G401.6 (cell line): ENCODE results near the gene ADCYAP1R1.

ENCODE experiments used
- FAIRE-seq: peaks from 2 replicates; lab custom pipeline; 2012; peaks lifted over from hg19 to GRCh38; lab: Jason Lieb, UNC

Gene ADCYAP1R1

DNA sequence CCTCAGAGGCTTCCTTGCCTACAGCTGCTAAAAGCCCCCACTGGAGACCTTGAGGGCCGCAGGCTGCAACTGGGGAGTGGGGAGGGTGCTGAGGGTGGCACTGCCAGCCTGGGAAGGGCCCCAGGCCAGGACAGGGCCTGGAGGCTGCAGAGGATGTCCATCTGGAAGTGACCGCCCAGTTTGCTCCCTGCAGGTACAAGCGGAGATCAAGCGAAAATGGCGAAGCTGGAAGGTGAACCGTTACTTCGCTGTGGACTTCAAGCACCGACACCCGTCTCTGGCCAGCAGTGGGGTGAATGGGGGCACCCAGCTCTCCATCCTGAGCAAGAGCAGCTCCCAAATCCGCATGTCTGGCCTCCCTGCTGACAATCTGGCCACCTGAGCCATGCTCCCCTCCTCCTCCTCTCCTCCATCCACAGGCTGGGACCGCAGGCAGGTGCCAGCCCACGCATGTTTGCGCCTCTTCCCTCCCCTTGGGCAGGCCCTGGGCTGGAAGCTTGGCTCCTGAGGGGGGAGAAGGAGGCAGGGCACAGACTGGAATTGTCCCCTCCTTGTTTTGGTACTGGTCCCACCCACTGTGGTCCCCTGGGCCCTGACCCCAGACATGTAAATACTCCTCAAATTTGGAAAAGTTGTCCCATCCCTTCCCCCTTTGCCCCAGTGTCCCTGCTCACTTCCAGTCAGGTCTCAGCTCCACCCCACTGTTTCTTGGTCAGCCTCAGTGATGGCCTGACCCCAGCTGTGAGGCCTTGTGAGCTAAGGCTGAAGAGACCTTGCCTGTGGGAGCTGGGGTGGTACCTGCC, 54.4 kb downstream of the ADCYAP1R1 start:
- FAIRE-seq = no peak

- no peak for FAIRE-seq
Observed at GRCh38 chr7:31107106-31108090, 55.3 kb downstream of the ADCYAP1R1 start.

DNA sequence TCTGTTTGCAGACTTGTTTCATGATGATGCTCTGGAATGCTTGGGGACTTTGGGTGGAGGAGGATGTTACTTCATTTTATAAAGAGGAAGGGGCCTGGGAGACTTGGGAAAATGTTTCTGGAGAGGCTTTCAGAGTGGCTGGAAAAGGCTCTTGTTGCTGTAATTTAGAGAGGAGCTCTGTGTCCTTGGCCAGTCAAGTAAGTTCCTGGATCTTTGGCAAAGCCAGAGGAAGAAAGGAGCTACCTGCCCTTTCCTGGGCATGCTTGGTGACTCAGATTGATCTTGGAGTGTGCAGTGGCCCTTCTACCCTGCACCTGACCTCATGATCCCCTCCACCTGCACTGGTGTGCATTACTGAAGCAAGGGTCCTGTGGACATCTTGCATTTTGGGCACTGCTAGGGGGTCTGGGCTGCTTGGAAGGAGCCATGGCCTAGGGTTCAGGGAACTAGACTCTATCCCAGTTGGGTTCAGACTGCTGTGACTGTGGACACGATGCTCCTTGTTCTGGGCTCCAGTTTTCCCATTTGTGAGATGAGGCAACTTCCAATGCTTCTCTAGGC, 56.1 kb downstream of the ADCYAP1R1 start:
- no peak for FAIRE-seq

DNA sequence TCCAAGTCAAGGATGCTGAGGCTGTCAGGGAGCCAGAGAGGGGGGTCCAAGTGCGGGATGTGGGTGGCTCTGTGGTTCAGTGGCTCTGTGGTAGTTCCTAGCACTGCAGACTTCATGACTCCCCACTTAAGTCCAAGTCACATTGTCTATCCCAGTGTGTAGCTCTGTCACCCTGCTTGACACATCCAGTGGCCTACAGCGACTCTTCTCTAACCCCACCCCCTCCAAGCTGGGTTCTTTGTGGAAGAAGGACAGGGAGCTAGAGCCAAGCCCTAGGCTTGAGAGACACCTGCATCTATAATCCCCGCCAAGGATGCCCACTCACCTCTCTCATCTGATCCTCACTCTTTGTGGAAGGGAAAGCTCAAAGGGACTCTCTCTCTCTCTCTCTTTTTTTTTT, 57.6 kb downstream of the ADCYAP1R1 start:
- no peak for FAIRE-seq

- FAIRE-seq = no peak
Observed at GRCh38 chr7:31110331-31111108, 58.4 kb downstream of the ADCYAP1R1 start.

DNA sequence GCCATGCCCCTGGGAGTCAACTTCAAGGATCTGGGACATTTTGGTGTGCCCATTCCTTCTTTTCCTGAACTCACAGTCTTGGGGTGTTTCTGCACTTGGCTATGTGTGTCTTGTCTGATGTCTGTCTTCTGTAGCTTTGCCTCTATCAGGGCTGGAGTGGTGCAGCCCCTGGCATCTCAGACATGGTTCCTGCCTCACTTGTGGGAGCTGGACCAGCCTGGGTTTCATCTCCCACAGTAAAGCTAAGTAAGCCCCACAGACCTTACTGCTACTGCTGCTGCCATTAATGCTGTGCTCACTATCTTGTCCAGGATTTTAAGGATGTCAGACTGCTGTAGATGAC, 59.0 kb downstream of the ADCYAP1R1 start:
- FAIRE-seq = no peak

GRCh38 chr7:31113660-31114059, 61.6 kb downstream of the ADCYAP1R1 start:
- FAIRE-seq = no peak

GRCh38 chr7:31114593-31115343, 62.7 kb downstream of the ADCYAP1R1 start:
- no peak for FAIRE-seq

- no peak for FAIRE-seq
Observed at GRCh38 chr7:31116615-31117014, 64.5 kb downstream of the ADCYAP1R1 start.

- no peak for FAIRE-seq
Observed at GRCh38 chr7:31119249-31119648, 67.1 kb downstream of the ADCYAP1R1 start.

DNA sequence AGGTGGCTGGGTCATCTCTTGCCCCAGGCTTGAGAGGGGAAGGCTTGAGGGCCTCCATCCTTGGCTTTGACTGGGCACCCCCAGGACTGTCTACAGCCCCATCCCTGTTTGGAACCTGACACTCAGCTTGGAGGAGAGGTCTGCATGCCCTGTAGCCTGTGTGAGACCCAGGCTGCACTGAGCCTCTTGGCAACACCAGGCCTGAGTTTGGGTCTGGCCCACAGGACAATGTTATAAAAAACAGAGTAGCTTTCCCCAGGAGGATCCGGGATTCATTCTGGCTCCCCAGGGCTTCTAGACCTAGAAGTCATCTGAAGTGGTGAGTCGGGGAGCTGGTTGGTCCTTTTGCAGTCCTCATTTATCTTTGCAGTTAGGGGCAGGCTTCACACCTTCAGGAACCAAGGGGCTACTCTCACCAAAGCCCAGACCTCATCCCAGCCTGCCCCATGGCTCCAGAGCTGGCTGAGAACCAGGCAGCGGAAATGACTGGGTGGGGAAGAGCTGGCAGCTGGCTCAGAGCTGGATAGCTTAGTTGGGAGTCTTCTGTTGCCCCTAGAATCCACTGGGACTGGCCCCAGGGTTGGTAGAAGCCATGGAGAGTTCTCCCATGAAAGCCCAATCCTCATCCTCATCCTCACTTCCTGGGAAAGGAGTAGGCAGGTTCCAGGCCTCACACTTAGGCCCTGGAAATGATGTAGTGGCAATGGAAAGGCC, 68.8 kb downstream of the ADCYAP1R1 start:
- no peak for FAIRE-seq

- FAIRE-seq = no peak
Observed at GRCh38 chr7:31121601-31122000, 69.5 kb downstream of the ADCYAP1R1 start.

DNA sequence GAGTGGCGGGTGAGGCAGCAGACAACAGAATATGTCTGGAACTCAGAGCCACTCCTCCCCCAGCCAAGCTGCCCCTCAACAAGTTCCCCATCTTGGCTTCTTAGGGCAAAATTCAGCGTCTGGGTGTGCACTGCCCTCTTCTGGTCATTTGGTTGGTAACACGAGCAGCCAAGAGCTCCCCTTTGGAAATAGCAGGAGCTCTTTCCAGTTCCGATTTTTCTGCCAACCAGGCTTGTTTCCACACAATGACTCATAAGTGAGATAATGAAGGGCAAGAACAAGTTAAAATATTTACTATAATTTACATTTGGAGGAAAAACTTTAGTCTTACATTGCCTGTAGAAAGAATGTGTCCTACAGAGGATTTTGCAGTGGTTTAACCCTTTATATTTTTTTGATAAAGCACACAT, 70.5 kb downstream of the ADCYAP1R1 start:
- FAIRE-seq = peak; percentile 87

DNA sequence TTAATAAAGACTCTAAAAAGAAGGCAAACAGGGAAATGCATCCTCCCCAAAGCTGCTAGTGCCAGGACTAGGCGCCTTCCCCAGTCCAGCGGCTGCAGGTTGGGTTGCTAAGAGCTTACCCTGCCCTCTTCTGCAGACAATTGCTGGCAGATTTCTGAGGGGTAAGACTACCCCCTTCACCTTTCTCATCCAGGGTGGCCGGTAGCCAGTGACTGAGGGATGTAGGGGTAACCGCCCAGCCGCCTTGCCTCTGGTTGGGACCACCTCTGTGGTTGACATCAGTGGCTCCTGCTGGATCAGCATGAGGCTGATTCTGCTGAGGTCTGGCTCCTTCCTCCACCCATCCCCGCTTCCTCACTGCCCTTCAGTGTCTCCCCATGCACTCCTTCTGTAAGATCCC, 71.2 kb downstream of the ADCYAP1R1 start:
- no peak for FAIRE-seq

GRCh38 chr7:31123726-31124125, 71.6 kb downstream of the ADCYAP1R1 start:
- FAIRE-seq = no peak

GRCh38 chr7:31125171-31125570, 73.1 kb downstream of the ADCYAP1R1 start:
- no peak for FAIRE-seq

DNA sequence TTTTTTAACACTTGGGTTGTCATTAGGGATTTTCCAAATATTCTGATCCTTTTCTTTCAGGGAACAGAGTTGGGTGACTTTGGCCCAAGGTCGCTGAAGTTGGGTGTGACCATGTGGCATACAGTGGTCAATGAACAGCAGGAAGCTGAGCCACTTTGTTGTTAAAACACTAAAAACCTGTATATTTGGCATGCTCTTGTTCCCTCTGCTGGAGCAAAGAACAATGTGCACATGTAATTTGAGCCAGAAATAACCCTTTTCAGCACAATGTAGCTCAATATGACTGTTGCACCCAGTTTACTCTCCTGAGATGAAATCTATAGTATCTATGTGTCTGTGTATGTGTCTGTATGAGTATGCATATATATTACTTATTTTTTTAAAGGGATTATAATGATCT, 74.9 kb downstream of the ADCYAP1R1 start:
- no peak for FAIRE-seq

- no peak for FAIRE-seq
Observed at GRCh38 chr7:31129067-31129466, 77.0 kb downstream of the ADCYAP1R1 start.

- no peak for FAIRE-seq
Observed at GRCh38 chr7:31133497-31133896, 81.4 kb downstream of the ADCYAP1R1 start.

DNA sequence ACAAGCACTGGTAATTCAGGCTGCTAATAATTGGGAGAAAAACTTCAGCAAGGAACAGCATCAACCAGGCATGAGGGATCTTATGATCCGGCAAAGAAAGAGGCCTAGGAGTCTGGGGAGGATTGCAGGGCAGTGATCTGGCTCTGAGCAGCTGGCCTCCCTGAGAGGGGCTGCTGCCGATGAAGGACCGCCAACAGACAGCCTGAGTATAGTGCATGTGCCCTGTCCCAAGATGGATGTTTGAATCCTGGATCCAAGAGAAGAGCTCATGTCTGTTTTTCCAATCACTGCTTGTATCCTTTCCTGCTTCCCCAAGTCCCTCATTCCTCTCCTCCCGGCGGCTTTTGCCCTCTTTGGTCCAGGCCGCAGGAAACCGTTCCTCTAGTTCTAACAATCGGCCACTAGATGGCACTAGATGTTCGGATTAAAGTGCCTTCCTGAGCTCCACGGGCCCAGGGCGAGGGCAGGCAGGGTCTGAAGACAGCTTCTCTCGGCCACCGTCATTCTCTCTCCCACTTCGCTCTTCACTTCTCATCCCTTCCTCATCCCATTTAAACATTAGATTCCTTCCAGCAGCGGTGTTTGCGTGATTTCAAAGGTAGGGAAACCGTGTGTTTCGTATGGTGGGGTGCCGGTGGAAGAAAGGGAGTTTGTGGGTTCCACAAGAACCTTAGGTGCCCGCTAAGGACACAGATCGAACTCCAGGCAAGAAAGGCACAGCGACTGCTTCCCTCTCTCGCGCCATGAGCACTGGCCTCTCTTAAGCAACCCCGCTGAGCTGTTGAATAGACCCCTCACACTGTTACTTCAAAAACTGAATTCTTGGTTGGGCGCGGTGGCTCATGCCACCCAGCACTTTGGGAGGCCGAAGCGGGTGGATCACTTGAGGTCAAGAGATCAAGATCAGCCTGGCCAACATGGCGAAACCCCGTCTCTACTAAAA, 82.4 kb downstream of the ADCYAP1R1 start:
- FAIRE-seq = peak; percentile 81
